ENCODE data around the gene VILL. TPM values are rescaled to one million over a fixed set of nuclear protein-coding genes. Genes with fewer than 3 reads are reported as not detected.

VILL gene
- total RNA-seq, 2 experiments from 2014 or later: 13.2 to 23.5 TPM

- H3K27ac ChIP-seq (ENCODE audit: low read depth, low read length, poor library complexity, severe bottlenecking): no peak overlapping the region
- intact Hi-C loops (cut with micrococcal nuclease; ENCODE audit: unreplicated experiment): no loop called here
These were observed 26.4 kb upstream of the VILL start for GRCh38 chr3:37964146-37964545.

GRCh38 chr3:37964716-37965115 lies 25.9 kb upstream of the VILL start:
- BruUV-seq (replicated peaks): no TSS peak
- Histone ChIP-seq H3K79me2 (ENCODE audit: insufficient read depth, low read depth, low read length) (no peaks in the 10 kb centered on the region), H4K20me1 (ENCODE audit: insufficient read depth, low read length) (no peaks in the 10 kb centered on the region), H3K4me1 (ENCODE audit: insufficient read depth, low read length, poor library complexity, severe bottlenecking) (no peaks in the 10 kb centered on the region), H3K27ac (ENCODE audit: low read depth, low read length, poor library complexity, severe bottlenecking) (no peak overlapping the region), H3K36me3 (ENCODE audit: insufficient read depth, low read length) (no peaks in the 10 kb centered on the region), H3K4me2 (ENCODE audit: low read length) (no peak overlapping the region), H2AFZ (ENCODE audit: low read length) (no peak overlapping the region), H3K4me3 (ENCODE audit: low read depth, low read length, poor library complexity, severe bottlenecking) (no peak overlapping the region), H3K9me2 (ENCODE audit: insufficient read depth, low read length) (no peaks in the 10 kb centered on the region), H3K9me3 (ENCODE audit: low read length) (no peaks in the 10 kb centered on the region)
- ChIA-PET CTCF (ENCODE audit: unreplicated experiment) (interaction anchor here (1.4 kb wide), 1 partner anchor 9 kb away, joined by 4 read pairs; no protein-coding TSS in a partner anchor), POLR2A (interaction anchor here (0.5 to 0.9 kb wide), 3 partner anchors 99 to 673 kb away, joined by 3 to 4 read pairs (median 3); no protein-coding TSS in a partner anchor)
- TF ChIP-seq, protein P1, sequence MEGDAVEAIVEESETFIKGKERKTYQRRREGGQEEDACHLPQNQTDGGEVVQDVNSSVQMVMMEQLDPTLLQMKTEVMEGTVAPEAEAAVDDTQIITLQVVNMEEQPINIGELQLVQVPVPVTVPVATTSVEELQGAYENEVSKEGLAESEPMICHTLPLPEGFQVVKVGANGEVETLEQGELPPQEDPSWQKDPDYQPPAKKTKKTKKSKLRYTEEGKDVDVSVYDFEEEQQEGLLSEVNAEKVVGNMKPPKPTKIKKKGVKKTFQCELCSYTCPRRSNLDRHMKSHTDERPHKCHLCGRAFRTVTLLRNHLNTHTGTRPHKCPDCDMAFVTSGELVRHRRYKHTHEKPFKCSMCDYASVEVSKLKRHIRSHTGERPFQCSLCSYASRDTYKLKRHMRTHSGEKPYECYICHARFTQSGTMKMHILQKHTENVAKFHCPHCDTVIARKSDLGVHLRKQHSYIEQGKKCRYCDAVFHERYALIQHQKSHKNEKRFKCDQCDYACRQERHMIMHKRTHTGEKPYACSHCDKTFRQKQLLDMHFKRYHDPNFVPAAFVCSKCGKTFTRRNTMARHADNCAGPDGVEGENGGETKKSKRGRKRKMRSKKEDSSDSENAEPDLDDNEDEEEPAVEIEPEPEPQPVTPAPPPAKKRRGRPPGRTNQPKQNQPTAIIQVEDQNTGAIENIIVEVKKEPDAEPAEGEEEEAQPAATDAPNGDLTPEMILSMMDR (conservative IDR thresholded peaks at IDR 0.05; ENCODE audit: low read length): no peak
- TF ChIP-seq EZH2phosphoT487 (IDR thresholded peaks at IDR 0.05; ENCODE audit: borderline replicate concordance, low read depth, low read length): no peak
- intact Hi-C loops (cut with micrococcal nuclease; ENCODE audit: unreplicated experiment): no loop called here
- no peak for DNase-seq (ENCODE audit: low spot score)

More at GRCh38 chr3:37964146-37964545, 26.4 kb upstream of the VILL start:
- Histone ChIP-seq H3K9me3 (ENCODE audit: low read length) (no peaks in the 10 kb centered on the region), H3K4me2 (ENCODE audit: low read length) (no peak overlapping the region), H3K9me2 (ENCODE audit: insufficient read depth, low read length) (no peaks in the 10 kb centered on the region), H3K79me2 (ENCODE audit: insufficient read depth, low read depth, low read length) (no peaks in the 10 kb centered on the region), H3K36me3 (ENCODE audit: insufficient read depth, low read length) (no peaks in the 10 kb centered on the region), H3K4me3 (ENCODE audit: low read depth, low read length, poor library complexity, severe bottlenecking) (no peak overlapping the region), H2AFZ (ENCODE audit: low read length) (no peak overlapping the region), H3K4me1 (ENCODE audit: insufficient read depth, low read length, poor library complexity, severe bottlenecking) (no peaks in the 10 kb centered on the region), H4K20me1 (ENCODE audit: insufficient read depth, low read length) (no peaks in the 10 kb centered on the region)
- no peak for TF ChIP-seq EZH2phosphoT487 (IDR thresholded peaks at IDR 0.05; ENCODE audit: borderline replicate concordance, low read depth, low read length)
- TF ChIP-seq, protein P1 (conservative IDR thresholded peaks at IDR 0.05; ENCODE audit: low read length): no peak
- DNase-seq (ENCODE audit: low spot score): no peak
- BruUV-seq (replicated peaks): no TSS peak
- ChIA-PET CTCF (ENCODE audit: unreplicated experiment) (interaction anchor here (1.4 kb wide), 1 partner anchor 10 kb away, joined by 4 read pairs; no protein-coding TSS in a partner anchor), POLR2A (interaction anchor here (0.5 to 0.9 kb wide), 2 partner anchors 98 to 633 kb away, joined by 3 to 4 read pairs; no protein-coding TSS in a partner anchor)

GRCh38 chr3:37967260-37967881 lies 23.2 kb upstream of the VILL start:
- no peaks in the 10 kb centered on the region for H3K4me1 ChIP-seq (ENCODE audit: insufficient read depth, low read length, poor library complexity, severe bottlenecking)
- no peaks in the 10 kb centered on the region for H4K20me1 ChIP-seq (ENCODE audit: insufficient read depth, low read length)
- H3K27ac ChIP-seq (ENCODE audit: low read depth, low read length, poor library complexity, severe bottlenecking): no peak overlapping the region
- intact Hi-C loops (cut with micrococcal nuclease; ENCODE audit: unreplicated experiment): loop anchor here (1.0 kb wide), 1 partner anchor 112 kb away; no protein-coding TSS in a partner anchor
- no TSS peak for BruUV-seq (replicated peaks)
- no peaks in the 10 kb centered on the region for H3K9me3 ChIP-seq (ENCODE audit: low read length)
- H3K4me2 ChIP-seq (ENCODE audit: low read length): no peak overlapping the region
- no peaks in the 10 kb centered on the region for H3K79me2 ChIP-seq (ENCODE audit: insufficient read depth, low read depth, low read length)
- no peaks in the 10 kb centered on the region for H3K36me3 ChIP-seq (ENCODE audit: insufficient read depth, low read length)
- TF ChIP-seq, protein P1 (conservative IDR thresholded peaks at IDR 0.05; ENCODE audit: low read length): peak; percentile 92
- no peak for TF ChIP-seq EZH2phosphoT487 (IDR thresholded peaks at IDR 0.05; ENCODE audit: borderline replicate concordance, low read depth, low read length)
- POLR2A ChIA-PET: interaction anchor here (1.4 kb wide), 1 partner anchor 10 kb away, joined by 6 read pairs; no protein-coding TSS in a partner anchor
- 0 out of 2 replicates have a peak overlapping the region, but pooled peaks have one; percentile 49 for H2AFZ ChIP-seq (ENCODE audit: low read length)
- CTCF ChIA-PET (ENCODE audit: unreplicated experiment): interaction anchor here (0.8 to 0.9 kb wide), 2 partner anchors 111 to 112 kb away, joined by 3 read pairs; no protein-coding TSS in a partner anchor
- DNase-seq (ENCODE audit: low spot score): peak; percentile 75
- H3K4me3 ChIP-seq (ENCODE audit: low read depth, low read length, poor library complexity, severe bottlenecking): no peak overlapping the region
- H3K9me2 ChIP-seq (ENCODE audit: insufficient read depth, low read length): no peaks in the 10 kb centered on the region

Measured in OCI-LY7 (cell line).